Measurements from ENCODE around the gene SGK1.
"Not testable (repeated sequence)": the region's sequence is repeated elsewhere in the genome, so short reads cannot be mapped to it uniquely, and the experiment has no call there.

SGK1 gene

GRCh38 chr6:134307075-134307474 is 10.8 kb downstream of the SGK1 start:
- no peak for DNase-seq (ENCODE audit: low read depth in 1 of 2, low spot score in 1 of 2)

- not testable (repeated sequence) for DNase-seq (ENCODE audit: low read depth in 1 of 2, low spot score in 1 of 2)
Measured at GRCh38 chr6:134304381-134304780, 13.5 kb downstream of the SGK1 start.

GRCh38 chr6:134303891-134304290 is 14.0 kb downstream of the SGK1 start:
- no peak for DNase-seq (ENCODE audit: low read depth in 1 of 2, low spot score in 1 of 2)

- DNase-seq (ENCODE audit: low read depth in 1 of 2, low spot score in 1 of 2) = no peak
Measured at GRCh38 chr6:134299236-134299635, 18.7 kb downstream of the SGK1 start.

GRCh38 chr6:134296762-134297161 is 21.1 kb downstream of the SGK1 start:
- DNase-seq (ENCODE audit: low read depth in 1 of 2, low spot score in 1 of 2) = no peak

- DNase-seq (ENCODE audit: low read depth in 1 of 2, low spot score in 1 of 2) = no peak
Measured at GRCh38 chr6:134295953-134296553, 21.9 kb downstream of the SGK1 start.

- DNase-seq (ENCODE audit: low read depth in 1 of 2, low spot score in 1 of 2) = no peak
Measured at GRCh38 chr6:134293659-134294161, 24.2 kb downstream of the SGK1 start.

GRCh38 chr6:134291156-134291555 is 26.8 kb downstream of the SGK1 start:
- DNase-seq (ENCODE audit: low read depth in 1 of 2, low spot score in 1 of 2) = no peak

- DNase-seq (ENCODE audit: low read depth in 1 of 2, low spot score in 1 of 2) = no peak
Measured at GRCh38 chr6:134289204-134289575, 28.7 kb downstream of the SGK1 start.

GRCh38 chr6:134288538-134289203 is 29.2 kb downstream of the SGK1 start:
- DNase-seq (ENCODE audit: low read depth in 1 of 2, low spot score in 1 of 2) = no peak

GRCh38 chr6:134287859-134288537 is 29.9 kb downstream of the SGK1 start:
- DNase-seq (ENCODE audit: low read depth in 1 of 2, low spot score in 1 of 2) = no peak

GRCh38 chr6:134282816-134283215 is 35.1 kb downstream of the SGK1 start:
- no peak for DNase-seq (ENCODE audit: low read depth in 1 of 2, low spot score in 1 of 2)

GRCh38 chr6:134281388-134281787 is 36.5 kb downstream of the SGK1 start:
- no peak for DNase-seq (ENCODE audit: low read depth in 1 of 2, low spot score in 1 of 2)

GRCh38 chr6:134278000-134278399 is 39.9 kb downstream of the SGK1 start:
- no peak for DNase-seq (ENCODE audit: low read depth in 1 of 2, low spot score in 1 of 2)

GRCh38 chr6:134276891-134277377 is 41.0 kb downstream of the SGK1 start:
- DNase-seq (ENCODE audit: low read depth in 1 of 2, low spot score in 1 of 2) = not testable (repeated sequence)

- DNase-seq (ENCODE audit: low read depth in 1 of 2, low spot score in 1 of 2) = no peak
Measured at GRCh38 chr6:134272374-134272773, 45.5 kb downstream of the SGK1 start.

- no peak for DNase-seq (ENCODE audit: low read depth in 1 of 2, low spot score in 1 of 2)
Measured at GRCh38 chr6:134267917-134268361, 50.0 kb downstream of the SGK1 start.

GRCh38 chr6:134266776-134267175 is 51.1 kb downstream of the SGK1 start:
- no peak for DNase-seq (ENCODE audit: low read depth in 1 of 2, low spot score in 1 of 2)

- no peak for DNase-seq (ENCODE audit: low read depth in 1 of 2, low spot score in 1 of 2)
Measured at GRCh38 chr6:134261766-134262165, 56.1 kb downstream of the SGK1 start.

GRCh38 chr6:134258849-134259306 is 59.0 kb downstream of the SGK1 start:
- DNase-seq (ENCODE audit: low read depth in 1 of 2, low spot score in 1 of 2) = no peak

- DNase-seq (ENCODE audit: low read depth in 1 of 2, low spot score in 1 of 2) = no peak
Measured at GRCh38 chr6:134257516-134257915, 60.4 kb downstream of the SGK1 start.

- no peak for DNase-seq (ENCODE audit: low read depth in 1 of 2, low spot score in 1 of 2)
Measured at GRCh38 chr6:134256862-134257261, 61.0 kb downstream of the SGK1 start.

Data from stimulated activated CD4-positive, alpha-beta T cell treated with anti-CD3 and anti-CD28 coated beads, Interleukin-15, amount 100 ng/mL, for 1 hour (primary cell).